IPS-NIHi7 (cell line): ENCODE data around the gene SUPT4H1.

Experiments used
- DNase-seq: peaks from one replicate; pipeline ENCODE4 v3.0.0; 2012; ENCODE audit warnings: mixed read lengths; ENCODE audit errors: extremely low spot score

The SUPT4H1 gene

DNA sequence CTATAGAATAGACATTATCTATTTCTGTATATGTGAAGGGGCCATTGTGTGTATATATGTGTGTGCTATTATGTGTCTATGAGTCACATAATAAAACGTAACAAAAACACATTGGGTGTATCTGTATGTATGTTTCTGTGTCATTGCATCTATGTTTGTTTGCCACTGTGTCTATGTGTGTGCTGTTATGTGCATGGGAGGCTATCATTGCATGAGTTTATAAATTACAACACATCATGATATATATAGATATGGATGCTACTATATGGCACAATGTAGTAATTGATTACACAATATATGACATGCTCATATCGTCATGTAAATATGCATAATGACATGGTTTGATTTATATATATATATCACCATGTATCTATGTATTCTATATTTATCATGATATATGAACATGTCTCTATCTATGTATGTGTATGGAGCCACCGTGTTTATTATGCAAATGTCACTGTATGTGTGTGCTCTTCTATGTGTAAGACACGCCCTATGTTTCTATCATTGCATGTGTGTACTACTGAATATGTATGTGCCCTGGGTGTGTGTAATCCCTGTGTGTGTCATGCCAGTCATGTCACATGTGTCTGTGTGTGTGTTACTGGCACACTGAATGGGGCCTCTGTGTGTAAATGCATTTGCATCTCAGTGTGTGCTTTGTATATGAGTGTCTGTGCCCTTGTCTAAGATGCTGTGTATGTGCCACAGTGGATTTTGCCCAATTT, 22.0 kb downstream of the SUPT4H1 start:
- DNase-seq, result no peak

DNA sequence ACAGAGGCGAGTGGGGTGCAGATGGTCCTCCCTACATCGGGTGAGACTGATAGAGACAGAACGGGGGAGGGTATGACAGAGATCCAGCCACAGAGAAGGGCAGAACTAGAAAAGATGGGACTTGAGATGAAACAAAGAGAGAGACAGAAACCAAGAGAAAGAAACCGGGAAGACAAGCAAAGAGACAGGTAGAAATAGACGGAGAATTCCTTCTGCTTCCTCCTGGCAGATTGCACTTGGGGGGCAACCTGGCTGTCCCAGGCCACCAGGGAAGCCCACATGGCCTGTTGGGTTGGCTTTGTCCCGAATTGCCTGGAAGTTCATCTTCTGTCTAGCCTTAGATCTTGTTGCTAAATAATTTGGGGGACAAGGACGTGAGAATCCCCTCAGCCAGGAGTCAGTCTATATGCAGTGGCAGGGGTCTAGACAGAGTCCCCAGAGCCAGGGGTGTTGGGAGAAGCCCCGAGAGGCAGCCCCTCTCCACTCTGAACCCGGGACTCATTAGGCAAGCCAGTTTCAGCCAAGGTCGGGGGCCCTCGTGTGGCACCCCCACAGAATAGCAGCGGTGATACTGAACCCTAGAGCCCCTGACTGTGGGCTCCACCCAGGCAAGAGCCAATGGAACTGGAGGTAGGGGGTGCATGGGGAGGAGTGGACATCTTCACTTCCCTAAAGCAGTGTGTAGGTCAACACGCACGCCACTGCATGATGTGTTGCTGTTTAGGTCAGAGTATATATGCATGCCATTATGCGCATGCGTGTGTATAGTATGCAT, 22.8 kb downstream of the SUPT4H1 start:
- peak; percentile 49 for DNase-seq

DNA sequence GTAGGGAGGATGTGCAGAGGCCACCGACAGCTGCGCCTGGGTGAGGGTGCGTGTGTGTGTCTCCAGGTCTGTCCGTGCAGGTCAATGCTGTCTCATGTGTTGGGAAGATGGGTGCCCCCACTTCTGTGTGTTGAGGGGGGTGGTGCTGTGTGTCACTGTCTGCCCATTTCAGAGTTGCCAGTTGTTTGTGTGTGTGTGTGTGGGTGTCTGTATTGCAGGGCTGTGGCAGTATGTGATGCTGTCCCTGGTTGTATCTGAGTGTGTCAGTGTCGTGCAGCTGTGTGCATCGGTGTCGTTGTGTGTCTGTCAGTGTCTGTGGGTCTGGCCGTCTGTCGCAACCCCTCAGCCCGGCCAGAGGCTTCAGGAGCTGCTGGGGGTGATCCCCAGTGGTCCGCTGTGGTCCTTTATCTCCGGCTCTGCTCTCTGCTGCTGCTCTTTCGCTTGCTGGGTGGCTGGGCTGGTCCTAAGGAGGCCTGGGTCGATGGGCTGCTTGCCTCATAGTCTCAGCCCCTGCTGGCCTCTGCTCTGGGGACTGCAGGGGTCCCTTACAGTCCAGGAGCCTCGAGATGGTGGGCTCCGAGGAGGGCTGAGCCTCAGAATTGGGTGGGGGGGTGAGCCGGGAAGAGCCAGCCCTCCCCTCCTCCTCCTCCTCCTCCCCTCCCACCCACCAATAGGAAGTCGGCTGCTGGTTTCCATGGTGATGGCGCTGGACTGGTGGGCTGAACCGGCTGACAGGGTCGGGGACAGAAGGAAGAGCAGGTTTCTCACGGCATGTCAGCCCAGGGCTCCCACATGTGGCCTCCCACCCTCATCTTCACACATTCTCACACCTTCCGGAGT, 23.6 kb downstream of the SUPT4H1 start, which contains the start of gene TSPOAP1:
Gene TSPOAP1, minus strand, starts transcription at position 601 of the 840 bp plus-strand sequence. CDS start 875 bp downstream, outside the sequence.
- peak; percentile 69 for DNase-seq

DNA sequence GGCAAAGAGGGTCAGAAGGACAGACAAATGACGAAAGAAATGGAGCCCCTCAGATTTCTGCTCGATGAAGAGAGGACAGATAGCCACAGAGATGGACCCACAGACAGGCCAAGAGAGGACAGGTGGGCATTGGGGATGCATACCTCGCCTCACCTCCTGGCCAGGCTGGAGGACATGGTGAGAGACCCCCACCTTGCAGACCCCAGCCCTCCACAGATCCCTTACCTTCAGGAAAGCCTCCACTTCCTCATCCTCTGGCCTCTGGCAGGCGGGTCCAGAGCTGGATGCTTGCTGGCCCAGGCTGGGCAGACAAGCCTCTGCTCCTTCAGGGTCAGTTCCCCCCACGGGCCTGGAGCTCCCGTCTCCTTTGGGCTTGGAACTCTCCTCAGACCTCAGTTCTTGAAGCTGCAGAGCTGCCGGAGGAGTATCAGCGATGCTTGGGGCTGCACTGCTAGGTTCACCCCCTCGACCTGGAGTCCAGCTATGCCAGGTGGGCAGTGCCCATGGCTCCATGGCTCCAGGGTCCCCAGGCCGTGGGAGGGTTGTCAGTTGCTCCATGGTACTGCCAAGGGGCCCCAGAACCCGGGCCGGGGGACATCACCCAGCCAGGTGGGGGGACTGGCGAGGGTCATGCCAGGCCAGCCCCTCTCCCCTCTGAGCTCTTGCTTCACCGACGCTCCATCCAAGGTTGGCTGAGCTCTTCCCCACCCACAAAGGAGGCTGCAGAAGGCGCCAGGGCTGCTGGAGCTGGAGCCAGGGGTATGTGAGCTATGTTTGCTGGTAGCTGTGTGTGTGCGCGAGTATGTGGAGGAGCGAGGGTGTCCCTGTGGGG, 24.4 kb downstream of the SUPT4H1 start:
- no peak for DNase-seq

DNA sequence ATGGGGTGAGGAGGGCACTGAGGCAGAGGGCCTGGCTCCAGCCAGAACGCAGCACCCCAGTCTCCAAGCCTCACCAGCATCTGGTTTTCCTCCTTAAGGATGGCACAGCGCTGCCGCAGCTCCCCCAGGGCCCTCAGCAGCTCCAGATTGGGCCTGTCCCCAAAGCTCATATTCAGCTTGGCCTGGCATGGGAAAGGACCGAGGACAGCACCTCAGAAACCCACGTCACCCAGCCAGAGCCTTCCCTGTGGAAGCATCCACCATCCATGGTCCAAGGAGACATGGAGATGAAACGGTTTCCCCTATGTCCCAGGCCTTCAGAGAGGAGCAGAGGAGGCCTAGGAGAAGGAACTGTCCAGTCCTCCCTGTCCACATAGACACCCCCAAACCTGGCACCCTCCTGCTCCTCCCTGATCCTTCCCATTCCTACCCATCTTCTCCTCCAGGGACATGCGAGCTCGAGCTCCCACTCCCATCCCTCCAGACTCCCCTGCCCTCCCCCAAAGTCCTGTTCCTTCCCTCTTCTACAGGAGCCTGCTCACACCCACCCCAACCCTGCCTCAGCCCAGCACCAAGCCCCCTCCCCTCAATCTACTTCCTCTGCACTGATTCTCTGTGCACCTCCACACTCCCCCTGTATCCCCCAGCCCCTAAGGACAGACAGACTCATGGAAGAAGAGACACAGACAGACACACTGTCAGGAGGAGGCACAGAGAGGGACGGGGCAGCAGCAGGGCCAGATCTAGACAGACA, 25.2 kb downstream of the SUPT4H1 start:
- no peak for DNase-seq

DNA sequence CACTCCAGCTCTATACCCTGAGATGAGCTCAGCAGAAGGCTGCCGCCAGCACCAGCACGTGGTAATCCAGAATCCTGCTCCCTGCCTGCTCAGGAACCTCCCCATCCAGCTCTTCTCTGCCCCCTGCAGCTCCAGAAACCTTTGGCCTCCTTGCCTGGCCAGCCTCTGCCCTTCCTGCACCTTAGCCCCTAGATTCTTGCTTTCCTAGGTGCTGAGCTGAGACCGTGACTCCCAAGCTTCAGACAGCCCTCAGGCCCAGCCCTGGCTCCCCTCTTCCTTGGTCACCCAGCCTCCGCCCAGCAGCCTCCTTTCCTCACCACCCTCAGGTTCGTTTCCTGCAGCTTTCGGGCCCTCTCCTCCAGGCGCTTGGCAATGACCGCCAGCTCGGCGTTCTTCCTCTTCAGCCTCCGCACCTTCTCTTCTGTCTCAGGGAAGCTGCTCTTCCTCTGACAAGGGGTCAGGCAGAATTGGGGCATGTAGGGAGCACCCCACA, 26.0 kb downstream of the SUPT4H1 start:
- DNase-seq, result no peak

DNA sequence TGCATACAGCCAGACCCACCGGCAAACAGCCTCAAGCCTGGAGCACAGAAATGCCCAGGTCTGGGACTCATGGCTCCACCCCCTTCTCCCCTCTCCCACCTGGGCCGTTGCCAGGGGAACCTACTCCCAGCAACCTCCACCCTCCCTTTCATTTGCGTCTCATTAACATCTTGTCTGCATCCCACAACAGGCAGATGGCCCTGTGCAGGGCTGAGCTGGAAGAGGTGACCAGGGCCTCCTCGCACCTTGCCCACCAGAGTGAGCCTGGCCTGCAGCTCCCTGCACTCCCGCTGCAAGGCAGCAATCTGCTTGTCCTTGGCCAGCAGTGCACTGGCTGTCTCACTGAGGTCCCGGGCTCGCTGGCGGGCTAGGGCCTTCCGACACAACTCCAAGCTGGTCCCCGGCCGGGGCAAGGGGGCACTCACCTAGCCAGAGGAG, 26.7 kb downstream of the SUPT4H1 start:
- DNase-seq, result peak; percentile 68

DNA sequence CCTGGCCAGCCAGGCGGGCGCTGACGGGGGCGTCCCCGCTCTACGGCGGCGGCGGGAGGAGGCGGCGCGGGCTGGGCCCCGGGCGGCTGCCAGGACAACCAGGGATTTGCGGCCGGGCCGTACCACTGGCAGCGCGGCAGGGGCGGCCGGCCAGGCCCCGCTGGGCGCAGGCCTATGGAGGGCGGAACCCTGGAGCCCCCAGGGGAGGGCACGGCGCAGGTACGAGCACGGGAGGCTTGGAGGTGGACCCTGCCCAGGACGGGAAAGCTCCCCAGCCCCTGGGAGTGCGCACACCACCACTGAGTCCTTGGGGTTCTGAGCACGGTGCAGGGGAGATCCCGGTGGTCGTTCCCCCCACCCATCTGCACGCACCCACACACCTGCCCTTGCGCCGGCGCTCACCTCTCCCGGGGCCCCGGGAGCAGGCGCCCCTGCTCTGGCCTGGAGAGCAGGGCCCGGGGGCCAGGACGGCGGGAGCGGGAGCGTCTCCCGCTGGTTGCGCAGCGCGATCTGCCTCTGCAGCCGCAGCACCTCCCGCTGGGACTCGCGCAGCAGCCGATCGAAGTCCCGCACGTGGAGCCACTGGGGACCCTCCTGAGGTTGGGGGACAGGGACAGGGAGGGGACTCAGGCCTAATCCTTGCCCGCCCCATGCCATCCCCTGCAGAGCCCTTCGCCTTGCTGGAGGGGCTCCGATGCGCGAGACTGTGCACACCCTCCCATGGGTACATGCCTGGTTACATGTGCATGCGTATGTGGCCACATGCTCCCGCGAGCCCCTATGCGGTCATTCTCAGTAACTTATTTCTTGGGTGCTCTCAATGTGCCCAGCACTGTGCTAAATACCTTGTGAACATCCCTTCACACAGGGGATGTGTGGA, 27.4 kb downstream of the SUPT4H1 start:
- DNase-seq, result peak; percentile 77

DNA sequence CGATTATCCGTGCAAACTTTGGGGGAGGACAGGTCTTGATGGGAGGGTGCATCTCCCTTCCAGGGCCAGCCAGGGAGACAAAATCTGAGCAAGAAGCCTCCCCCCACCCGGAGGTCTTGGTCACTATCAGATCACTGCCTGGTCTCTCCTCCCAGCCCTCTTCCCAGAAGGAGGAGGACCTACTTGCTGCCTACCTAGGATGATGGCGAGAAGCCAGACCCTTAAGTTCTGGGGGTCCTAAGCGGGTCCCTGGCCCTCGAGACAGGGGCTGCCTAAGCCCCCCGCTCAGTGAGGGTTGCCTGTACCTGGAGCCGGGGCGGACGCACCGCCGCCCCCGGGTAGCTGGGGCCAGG, 28.0 kb downstream of the SUPT4H1 start:
- no peak for DNase-seq

DNA sequence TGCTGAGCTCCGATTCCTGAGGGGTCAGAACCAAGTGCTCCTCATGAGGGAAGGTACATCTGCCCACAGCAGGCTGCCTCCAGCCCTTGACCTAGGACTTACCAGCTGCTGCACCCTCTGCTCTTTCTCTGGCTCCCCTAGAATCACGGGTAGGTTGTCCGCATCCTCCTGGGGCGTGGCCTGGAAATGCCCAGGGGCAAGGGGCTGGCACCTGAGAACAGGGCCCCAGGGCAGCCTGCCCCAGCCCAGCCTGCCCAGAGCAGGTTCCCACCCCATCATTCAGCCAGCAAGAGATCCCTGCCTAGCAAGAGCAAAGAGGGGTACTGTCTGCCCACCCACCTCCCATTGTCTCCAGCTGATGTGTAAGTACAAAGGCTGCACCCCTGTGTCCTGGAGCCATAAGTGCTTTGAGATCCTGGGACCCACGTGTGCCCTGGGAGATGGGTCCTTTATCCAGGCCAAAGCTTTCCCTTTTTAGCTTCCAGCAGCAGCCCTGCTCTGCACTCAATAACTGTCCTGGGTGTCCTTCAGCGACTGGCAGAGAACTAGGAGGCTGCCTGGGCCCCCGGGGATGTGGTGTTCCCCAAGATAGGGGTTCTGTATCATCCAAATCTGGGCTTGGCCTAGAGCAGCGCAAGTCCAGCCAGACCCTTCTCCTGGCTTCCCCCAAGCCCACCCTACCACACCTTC, 28.5 kb downstream of the SUPT4H1 start:
- DNase-seq, result no peak

DNA sequence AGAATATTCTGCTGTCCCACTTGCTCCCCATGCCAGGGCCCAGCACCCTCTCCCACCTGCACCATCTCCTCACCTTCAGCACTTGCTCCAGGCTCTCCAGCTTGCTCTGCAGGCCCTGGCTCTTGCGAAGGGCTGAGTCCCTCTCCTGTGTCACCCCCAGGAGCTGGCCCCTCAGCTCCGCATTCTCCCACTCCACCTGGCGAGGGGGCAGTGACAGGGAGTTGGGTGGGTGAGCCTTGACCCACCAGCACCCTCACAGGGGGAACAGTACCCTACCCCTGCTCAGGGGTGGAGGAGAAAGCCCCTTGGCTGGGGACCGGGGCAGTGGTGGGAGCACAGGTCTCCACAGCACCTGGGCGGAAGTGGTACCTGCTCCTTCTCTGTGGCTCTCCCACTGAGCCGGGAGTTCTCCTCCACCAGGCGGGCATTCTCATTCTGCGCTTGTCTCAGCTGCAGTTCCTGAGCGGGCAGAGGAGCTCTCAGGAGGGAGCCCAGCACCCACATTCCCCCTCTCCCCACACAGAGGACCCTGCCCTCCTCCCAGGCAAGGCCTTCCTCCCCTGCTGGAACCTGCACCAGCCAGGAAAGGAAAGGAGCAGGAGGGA, 29.3 kb downstream of the SUPT4H1 start:
- no peak for DNase-seq

DNA sequence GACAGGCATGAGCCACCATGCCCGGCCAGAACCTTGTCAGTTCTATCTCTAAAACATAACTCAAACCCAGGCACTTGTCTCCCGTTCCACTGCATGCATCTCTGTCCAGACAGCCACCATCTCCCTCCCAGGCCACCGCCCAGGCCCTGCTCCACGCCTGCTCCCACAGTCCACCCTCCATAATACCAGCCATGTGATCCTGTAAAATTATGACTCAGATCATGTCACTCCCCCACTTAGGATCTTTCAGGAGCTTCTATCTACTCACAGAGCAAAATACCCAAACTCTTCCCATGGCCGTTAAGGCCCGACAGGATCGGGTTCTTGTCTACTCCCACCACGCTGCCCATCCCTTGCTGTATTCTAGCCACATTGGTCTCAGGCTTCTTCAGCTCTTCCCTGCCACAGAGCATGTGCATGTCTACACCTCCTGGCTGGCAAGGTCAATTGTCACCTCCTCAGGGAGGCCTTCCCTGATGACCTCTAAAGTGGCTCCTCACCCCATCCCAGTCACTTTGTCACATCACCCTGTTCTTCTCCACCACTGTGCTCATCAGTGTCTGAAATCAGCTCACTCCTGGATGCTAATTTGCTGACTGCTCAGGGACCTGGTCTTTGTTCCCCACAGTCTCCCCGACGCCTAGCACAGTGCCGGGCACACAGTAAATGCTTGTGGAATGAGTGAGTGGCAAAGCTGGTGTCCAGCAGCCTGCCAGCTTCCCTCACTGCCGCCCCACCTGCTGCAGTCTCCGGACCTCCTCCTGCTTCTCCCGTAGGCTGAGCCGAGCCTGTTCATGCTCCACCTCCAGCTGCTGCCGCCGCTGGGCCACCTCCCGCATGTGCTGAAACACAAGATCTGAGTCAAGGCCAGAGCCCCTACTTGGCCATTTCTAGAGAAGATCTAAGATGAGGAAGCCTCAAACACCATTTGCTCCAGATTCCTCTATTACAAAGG, 30.2 kb downstream of the SUPT4H1 start:
- DNase-seq, result no peak

DNA sequence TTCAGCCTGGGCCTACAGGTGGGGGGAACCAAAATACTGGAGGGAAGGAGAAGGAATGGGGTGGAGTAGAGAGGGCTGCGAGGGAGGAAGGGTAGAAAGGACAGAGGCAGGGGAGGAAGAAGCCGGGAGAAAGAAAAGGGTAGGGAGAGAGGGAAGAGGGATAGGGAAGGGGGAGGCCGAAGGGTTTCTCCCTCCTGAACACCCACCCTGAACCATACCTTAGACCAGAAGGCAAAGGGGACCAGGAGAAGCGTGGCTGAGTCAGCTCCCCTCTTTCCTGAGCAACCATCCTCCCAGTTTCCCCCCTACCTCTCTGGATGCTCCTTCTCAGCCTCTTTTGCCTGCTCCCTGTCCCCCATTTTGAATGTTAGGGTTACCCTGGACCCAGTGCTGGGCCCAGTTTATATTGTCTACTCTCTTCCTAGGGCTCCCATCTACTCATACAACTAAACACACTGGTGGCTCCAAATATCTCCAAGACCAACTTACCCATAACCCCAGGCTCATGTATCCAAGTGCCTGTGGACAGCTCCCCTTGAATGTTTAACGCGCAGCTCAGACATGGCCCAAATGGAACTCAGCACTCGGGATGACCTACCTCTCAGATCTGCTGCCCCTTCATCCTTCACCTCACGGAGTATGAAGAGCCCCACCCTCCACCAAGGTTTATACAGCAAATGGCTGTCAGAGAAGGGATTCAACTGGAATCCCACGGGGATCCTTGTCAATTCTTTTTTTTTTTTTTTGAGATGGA, 31.3 kb downstream of the SUPT4H1 start:
- DNase-seq, result no peak

DNA sequence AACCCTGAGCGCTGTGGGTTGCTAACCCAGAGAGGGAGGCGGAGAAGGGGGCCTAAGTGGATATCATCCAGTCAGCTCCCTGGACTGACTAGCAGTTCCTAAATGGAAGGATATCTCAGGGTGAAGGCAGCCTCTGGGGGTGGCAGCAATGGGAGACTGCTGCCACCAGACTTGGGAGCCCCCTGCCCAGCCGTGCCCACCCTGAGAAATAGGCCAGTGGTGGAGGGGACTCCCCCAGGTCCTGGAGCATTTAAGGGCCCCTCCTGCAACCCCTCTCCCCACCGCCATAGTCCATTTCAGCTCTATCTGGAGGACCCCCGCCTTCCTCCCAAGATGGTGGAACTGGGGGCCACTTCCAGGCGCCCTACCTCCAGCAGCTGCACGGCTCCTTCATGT, 31.8 kb downstream of the SUPT4H1 start:
- no peak for DNase-seq

DNA sequence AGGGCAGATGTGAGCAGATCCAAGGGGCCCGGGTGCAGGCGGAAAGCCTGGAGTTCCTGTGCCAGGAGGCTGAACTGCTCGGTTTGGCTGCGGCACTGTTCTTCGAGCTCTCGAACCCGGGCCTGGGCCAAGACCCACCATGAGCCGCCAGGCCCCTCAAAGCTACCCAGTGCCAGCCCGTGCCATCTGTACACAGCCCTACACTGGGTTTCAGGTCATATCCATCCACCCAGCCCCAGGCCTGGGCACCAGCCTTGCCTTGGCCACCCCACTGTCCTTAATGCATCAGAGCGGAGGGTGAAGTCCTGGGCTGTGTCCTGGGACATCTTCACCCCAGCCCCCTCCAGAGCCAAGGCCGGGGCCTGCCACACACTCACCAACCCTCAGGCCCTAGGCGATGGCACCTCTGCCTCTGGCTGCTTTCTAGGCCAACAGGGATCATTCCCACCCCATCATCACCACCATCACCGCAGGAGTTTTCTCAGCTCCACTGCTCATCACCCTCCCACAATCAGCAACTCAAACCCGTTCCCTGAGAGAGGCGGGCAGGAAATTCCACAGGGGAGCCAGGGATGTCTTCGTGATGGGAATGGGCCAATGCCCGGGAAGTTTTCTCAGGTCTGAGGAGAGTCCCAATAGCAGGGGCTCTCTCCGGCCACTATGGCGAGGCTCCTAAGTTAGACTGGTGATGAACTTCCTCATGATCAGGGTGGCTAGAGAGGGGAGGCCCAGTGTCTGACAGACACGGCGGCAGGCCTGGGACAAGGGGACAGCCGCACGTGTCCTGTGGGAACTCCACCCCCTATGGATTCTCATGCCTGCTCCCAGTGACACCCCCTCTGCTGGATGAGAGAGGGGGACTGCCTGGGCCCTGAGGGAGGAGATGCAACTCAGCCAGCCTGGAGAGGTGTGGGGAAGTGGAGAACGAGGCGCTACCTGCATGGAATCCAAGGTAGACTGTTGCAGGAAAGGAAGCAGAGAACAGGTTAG, 32.5 kb downstream of the SUPT4H1 start:
- no peak for DNase-seq
